ENCODE results near the gene NDNF.

DNA sequence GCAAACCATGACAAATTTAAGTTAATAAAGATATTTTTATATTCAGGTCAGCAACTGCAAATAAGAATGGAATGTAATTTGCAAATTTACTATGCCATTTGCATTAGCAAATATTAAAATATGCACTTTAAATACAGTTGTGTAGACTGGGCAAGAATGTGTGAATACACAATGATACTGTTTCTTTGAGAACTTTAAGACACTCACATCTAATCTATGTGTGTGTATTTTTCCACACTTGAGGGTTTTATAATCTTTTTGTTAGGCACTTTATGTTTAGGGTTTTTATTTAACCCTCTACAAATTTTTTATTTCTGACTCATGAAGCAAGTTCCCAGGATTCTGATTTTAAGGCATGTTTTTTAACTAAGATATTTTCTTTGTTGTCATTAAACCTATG, 23.9 kb upstream of the NDNF start:
- TF ChIP-seq MAX (IDR thresholded peaks at IDR 0.05) (no peak), EP300 (IDR thresholded peaks at IDR 0.05; ENCODE audit: borderline replicate concordance) (no peak), TCF12 (IDR thresholded peaks at IDR 0.05; ENCODE audit: low read depth) (no peak), TAF1 (IDR thresholded peaks at IDR 0.05; ENCODE audit: low read depth) (no peak), CEBPB (IDR thresholded peaks at IDR 0.05) (no peak), ZBTB7A (IDR thresholded peaks at IDR 0.05; ENCODE audit: low read depth) (no peak)
- TF ChIP-seq, protein P1, sequence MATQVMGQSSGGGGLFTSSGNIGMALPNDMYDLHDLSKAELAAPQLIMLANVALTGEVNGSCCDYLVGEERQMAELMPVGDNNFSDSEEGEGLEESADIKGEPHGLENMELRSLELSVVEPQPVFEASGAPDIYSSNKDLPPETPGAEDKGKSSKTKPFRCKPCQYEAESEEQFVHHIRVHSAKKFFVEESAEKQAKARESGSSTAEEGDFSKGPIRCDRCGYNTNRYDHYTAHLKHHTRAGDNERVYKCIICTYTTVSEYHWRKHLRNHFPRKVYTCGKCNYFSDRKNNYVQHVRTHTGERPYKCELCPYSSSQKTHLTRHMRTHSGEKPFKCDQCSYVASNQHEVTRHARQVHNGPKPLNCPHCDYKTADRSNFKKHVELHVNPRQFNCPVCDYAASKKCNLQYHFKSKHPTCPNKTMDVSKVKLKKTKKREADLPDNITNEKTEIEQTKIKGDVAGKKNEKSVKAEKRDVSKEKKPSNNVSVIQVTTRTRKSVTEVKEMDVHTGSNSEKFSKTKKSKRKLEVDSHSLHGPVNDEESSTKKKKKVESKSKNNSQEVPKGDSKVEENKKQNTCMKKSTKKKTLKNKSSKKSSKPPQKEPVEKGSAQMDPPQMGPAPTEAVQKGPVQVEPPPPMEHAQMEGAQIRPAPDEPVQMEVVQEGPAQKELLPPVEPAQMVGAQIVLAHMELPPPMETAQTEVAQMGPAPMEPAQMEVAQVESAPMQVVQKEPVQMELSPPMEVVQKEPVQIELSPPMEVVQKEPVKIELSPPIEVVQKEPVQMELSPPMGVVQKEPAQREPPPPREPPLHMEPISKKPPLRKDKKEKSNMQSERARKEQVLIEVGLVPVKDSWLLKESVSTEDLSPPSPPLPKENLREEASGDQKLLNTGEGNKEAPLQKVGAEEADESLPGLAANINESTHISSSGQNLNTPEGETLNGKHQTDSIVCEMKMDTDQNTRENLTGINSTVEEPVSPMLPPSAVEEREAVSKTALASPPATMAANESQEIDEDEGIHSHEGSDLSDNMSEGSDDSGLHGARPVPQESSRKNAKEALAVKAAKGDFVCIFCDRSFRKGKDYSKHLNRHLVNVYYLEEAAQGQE (IDR thresholded peaks at IDR 0.05; ENCODE audit: low read depth): no peak
